HG02678 (cell line): Measurements from ENCODE around the gene BYSL.

Experiments used
- ATAC-seq: cut with Tn5 transposase; IDR thresholded peaks from one replicate; pipeline ENCODE4 v1.9.1; 2021; ENCODE audit warnings: mild to moderate bottlenecking, moderate library complexity; ENCODE audit not compliant: unreplicated experiment

The BYSL gene, protein sequence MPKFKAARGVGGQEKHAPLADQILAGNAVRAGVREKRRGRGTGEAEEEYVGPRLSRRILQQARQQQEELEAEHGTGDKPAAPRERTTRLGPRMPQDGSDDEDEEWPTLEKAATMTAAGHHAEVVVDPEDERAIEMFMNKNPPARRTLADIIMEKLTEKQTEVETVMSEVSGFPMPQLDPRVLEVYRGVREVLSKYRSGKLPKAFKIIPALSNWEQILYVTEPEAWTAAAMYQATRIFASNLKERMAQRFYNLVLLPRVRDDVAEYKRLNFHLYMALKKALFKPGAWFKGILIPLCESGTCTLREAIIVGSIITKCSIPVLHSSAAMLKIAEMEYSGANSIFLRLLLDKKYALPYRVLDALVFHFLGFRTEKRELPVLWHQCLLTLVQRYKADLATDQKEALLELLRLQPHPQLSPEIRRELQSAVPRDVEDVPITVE

DNA sequence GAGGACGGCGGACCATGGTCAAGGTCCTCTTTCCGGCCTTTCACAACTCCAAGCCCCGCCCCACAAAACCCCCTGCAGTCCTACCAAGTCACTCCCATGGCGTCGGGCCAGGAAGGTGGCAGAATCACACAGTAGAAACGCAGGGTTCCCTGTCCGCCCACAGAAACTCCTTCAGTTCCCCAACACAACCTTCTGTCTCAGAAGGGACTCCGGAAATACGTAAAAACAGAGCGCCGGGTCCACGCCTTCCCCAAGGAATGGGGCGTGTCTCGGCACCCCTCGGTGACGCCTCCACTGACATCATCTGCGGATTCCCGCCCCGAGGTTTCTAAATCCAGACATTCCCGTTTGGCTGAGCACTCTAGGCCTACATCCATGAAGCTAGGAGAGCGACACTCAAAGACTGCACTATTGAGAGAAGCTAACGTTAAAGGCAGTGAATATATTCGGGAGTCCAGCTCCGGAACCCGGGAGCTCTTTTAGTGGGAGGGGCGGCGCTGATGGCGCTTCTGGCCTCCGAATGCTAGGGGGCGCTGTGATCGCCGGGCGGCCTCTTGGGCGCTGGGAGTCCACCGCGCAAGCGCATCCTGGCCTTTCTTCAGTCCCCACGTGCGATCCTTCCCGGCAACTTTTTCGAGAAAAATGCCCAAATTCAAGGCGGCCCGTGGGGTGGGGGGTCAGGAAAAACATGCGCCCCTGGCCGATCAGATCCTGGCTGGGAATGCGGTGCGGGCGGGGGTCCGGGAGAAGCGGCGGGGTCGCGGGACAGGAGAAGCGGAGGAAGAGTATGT is at the start of gene BYSL, which contains the start of gene MED20:
TSS of gene BYSL (plus strand) at position 579 of the 791 bp plus-strand sequence. CDS start at position 643, 64 bp downstream.
TSS of gene MED20 (minus strand) at position 219 of the 791 bp plus-strand sequence. CDS start at position 98, 121 bp downstream.
- ATAC-seq: peak; percentile 95

DNA sequence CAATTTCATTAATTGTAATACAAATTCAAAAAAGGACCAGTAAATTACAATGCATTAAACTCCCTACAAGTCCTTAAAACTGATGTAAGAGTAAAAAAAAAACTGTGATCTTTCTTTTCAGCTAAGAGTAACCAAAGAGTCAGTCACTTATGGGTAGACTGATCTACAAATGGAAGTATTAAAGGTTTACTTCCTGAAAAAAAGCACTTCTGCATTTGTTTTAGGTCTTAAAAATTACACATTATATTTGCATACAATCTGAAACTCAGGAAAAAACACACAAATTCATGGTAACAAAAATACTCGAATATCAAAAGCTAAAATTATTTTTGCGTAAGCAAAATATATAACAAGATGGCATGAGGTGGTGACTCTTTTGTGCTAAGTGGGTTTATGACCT is 49.6 kb upstream of the BYSL start:
- ATAC-seq: no peak

DNA sequence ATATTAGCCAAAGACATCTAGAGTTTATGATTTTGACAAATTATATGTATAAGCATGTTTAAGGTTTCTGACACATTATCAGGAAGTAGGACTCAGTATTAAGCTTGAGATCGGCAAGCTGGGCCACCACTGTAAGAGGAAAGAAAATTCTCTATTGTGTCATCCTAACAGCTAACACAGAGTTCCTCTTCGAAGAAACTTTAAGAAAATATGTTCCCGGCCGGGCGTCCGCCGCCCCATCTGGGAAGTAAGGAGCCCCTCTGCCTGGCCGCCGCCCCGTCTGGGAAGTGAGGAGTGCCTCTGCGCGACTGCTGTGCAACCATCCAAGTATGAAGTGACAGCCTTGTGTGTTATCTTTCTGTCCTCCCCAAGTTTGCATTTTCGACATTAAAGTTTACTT is 49.2 kb upstream of the BYSL start:
- no peak for ATAC-seq

DNA sequence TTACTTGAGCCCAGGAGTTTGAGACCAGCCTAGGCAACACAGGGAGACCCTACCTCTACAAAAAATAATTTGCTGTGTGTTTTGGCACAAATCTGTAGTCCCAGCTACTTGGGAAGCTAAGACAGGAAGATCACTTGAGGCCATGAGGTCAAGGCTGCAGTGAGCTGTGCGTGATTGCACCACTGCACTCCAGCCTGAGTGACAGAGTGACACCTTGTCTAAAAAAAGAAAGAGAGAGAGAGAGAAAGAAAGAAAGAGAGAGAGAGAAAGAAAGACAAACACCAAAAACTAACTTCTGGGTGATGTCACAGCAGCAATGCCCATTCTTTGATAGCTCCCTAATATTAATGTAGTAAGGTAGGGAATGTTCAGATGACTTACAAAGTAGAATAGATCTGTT is 46.6 kb upstream of the BYSL start:
- ATAC-seq: no peak

DNA sequence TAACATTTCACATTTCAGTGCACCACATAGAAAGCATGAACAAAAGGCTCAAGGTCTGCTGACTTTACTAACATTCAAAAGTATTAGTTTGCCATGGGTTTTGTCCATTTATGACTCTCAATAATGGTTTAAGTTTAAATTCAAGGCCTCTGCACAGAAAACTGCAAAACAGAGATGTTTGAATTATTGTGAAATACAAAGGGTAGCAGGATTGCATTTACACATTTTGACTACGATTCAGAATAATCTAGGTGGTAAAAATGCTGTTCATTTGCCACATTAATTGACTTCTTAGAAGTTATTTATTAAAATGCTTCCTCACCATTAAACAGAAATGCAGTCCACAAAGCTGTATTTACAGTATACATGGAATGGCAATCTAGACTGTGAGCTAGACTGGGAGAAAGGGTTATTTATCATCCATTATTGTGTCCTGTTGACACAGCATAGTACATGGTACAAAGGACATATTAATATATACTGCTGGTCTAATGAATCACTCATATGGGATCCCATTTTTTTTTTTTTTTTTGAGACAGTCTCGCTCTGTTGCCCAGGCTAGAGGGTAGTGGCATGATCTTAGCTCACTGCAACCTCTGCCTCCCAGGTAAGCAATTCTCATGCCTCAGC is 44.1 kb upstream of the BYSL start:
- ATAC-seq: no peak

DNA sequence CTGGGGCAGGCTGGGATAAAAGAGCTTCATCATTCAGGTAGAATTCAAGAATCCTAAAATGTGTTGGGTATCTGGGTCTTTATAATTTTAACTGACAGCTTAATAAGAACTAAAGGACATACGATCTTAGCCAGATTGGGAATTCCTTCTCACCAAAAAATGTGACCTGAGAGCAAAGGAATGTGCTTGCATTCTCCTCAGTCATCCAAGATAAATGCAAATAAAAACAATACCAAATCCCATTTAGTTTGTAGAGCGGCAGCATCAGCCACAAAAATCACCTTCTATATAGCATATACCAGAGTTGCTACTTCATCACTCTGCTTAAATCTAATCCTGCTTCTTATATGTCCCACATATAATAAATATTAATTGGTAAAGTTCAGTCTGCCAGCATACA is 43.1 kb upstream of the BYSL start:
- no peak for ATAC-seq

DNA sequence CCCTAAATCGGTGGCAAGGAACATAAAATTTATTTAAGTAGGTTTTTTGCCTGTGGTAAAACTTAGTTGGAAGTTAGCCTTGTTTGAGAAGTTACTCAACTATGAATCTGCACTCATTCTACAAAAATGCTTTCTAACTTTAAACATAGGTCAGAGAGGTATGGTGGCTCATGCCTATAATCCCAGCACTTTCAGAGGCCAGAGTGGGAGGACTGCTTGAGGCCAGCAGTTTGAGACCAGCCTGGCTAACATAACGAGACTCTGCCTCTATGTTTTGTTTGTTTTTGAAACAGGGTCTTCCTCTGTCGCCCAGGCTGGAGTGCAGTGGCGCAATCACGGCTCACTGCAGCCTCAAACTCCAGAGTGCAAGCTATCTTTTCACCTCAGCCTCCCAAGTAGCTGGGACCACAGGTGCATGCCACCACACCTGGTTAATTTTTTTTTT is 42.3 kb upstream of the BYSL start:
- ATAC-seq: no peak

DNA sequence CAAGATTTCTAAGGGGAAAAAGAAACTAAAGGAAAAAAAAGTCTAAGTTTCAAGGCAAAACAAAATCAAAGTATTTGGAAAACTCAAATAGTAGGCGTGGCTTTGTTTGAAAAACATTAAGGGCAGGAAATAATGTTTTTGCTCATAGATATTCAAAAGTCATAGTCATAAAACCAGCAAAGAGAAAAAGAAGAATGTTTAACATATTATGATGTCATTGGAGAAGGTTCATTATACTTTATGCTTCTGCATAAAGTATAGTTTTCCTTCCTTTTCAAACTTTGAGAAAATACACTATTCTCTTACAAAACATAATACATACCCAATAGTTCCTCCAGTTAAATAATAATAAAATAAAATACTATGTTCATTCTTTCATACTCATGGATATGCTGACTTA is 39.8 kb upstream of the BYSL start:
- ATAC-seq: no peak

DNA sequence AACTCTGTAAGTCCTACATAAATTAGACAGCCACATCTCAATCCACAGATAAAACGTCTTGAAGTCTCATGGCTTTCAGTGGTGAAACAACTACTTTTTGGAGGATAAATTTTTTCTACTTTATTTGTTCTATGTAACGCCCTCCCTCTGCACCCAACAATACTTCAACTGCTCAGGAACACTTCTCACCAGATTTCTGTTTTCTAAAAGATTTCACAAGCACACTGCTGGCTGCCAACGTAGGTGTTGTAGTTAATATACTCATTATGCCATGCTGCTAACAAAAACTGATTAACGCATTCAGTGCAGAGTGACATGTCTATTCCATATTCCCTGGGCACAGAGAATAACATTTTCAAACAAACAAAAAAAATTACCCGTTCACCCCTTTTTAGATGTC is 36.3 kb upstream of the BYSL start:
- ATAC-seq: no peak

DNA sequence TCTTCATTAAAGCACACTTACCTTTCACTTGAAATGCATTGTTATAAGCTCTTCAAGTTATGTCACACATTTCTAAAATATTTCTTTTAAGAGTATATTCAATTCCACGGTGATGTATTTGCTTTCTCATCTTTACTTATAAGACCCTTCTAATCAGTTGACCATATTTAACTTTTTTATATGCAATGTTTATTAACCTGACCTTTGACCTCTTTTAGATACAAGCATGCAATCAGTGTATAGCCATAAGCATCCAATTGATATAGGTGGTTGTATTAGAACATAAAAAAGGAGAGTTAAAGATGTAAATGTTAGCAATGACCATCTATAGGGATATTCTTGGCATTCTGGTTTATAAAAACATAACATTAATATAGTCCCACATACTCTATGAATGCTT is 35.4 kb upstream of the BYSL start:
- no peak for ATAC-seq

DNA sequence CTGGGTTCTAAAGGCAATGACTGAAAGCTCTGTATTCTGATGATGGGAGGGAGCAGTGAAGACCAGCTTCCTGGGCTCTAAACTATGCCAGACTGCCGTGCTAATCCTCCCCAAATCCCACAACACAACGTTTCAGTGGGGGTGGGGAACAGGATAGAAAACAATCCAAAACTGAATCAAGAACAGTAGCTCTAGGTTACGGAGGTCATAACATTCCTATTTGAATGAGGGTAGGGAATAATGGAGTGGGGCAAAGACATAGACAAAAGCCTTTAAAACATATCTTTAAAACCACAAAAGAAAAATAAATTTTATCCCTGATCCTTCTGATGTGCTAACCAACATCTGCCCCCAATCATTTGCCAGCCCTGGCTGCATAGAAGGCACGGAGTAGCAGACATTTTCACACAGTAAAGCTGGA is 34.0 kb upstream of the BYSL start:
- no peak for ATAC-seq

DNA sequence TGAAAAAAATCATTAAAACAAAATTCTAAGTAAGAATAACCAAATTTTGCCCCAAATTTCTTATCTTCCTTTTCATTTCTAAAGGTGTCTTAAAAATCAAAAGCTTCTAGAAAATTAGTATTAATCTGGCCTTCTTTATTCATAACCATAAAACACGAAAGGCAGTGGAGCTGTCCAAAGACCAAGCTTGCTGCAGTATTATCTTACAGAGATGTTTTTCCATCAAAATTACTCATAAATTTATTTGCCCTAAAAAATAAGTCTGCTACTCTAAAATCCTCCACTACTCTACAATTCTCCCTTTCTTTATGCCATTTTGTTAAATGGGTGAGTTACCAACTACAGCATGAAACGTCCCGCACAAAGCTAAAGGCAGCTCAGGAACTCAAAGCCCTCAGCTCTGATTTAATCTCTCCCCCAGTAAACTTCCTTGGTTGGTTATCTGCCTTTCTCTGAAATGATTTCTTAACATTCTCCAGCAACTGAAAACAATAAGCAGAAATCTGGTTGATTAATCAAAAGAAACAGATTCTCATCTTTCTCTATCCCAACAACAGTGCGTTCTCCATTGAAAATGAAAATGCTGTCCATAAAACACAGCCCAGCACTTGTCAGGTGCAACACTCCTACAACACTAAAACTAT is 28.3 kb upstream of the BYSL start:
- no peak for ATAC-seq

DNA sequence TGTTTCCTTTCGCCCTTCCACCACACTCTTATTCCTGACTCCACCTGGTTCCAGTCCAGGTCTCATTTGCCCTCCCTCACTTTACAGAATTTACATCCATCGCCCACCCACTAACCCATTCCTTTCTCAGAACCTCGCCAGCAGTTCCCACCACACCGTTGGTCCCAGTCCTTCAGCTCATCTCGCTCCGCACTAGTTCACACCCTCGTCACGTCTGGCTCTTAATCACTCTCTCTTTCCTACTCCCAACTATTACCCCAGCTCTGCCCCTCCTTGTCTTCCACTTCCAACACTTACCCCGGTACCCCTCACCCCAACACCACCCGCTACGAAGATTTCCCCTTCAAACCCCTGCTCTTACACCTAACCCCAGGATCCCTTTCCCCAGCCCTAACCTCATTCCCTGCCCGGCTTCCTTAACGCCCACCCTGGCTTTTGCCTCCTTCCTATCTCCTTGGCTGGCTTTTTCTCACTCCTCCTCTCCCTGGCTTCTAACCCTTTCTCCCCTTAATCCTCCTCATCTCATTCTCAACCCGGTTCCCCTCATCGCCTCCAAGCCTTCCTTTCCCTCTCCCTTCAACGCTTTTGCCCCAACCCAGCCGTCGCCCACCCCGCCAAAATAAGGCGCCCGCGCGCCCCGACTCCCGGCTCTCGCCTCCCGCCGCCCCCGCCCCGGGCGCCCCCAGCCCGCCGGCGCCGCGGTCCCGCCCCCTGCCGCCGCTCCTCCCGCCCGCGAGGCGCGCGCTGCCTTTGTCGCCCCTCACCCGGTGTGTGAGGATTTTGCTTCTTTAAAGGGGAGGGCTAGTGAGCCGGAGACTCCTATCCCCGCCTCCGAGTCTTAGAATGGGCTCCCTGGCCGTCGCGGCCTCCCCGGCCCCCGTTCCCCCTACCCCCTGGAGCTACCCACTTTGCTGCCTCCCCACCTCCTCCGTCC is 26.7 kb upstream of the BYSL start:
- peak; percentile 25 for ATAC-seq

DNA sequence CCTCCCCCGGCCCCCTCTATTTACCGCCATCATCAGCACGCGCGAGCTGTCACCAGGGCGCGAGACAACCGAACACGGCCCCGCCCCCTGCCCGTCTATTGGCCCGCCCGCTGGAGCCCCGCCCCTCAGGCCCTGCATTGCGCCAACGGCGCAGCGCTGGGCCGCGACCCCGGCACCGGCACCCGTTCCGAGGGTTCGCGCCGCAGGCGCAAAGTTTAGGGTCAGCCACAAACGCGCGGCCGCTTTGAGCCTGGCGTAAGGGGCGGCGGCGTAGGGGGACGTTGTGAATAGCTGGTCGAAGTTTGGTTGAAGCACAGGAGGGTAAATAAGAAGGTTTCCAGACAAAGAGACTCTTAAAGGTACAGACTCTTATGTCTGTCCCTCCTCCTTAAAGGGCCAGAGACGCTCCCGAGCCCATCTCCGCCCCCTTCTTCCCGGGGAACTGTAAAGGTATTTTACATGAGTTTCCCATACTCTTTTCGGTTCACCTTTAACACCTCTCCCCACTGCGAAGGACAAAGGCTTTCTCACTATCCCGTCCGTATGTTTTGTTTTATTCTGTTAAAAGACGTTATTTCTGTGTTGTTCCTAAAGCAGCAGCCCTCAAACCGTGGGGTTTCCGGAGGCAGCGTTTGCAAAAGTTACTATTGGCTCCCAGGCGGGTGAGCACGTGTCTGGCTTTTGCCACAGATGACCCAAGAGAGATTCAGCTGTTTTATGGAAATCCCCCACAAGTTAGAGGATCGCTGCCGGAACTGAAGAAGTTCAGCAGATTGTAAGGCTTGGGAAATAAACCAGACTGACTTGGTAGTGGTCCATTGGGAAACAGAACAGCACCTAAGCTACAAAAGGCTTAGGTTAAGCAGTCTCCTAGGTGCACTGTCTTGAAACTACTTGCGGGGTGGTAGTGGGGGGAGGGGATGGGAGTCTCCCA is 25.7 kb upstream of the BYSL start, which contains the start of gene USP49:
TSS of gene USP49 (minus strand) at position 76 of the 934 bp plus-strand sequence. CDS start 88,392 bp downstream, outside the sequence.
- ATAC-seq: peak; percentile 89

DNA sequence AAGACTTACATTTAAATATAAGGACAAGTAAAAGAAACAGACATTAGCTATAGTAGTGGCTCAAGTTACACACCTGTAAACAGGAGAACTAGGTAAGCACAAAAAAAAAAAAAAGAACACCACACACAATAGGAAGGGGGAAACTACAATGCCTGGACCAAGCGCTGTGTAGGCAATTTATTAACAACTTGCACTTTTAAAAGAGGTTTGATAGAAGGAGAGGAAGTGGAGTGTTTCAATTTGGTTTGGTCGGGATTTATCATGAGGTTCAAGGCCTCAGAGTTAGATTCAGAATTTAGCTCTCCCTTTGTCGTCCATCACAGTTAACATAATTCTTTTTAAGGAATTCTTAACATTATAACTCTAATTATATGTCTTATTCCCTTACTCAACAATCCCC is 25.0 kb upstream of the BYSL start:
- no peak for ATAC-seq

DNA sequence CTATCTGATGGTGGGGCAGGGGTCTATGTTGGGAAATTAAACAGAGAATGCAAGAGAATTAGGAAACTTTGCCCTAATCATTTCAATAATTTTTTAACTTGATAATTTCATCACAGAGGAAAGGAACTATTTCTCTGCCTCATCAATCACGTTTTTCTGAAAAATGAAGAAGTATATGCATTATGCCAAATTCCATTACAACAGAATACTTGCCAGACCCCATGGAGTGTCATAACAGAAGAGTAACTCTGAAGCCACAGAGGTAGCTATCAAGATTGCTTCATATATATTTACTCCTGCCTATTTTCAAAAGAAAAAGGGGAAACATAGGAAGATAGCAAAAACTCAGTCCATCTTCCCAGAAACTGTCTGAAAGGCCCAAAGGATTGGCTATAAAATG is 20.4 kb upstream of the BYSL start:
- no peak for ATAC-seq

DNA sequence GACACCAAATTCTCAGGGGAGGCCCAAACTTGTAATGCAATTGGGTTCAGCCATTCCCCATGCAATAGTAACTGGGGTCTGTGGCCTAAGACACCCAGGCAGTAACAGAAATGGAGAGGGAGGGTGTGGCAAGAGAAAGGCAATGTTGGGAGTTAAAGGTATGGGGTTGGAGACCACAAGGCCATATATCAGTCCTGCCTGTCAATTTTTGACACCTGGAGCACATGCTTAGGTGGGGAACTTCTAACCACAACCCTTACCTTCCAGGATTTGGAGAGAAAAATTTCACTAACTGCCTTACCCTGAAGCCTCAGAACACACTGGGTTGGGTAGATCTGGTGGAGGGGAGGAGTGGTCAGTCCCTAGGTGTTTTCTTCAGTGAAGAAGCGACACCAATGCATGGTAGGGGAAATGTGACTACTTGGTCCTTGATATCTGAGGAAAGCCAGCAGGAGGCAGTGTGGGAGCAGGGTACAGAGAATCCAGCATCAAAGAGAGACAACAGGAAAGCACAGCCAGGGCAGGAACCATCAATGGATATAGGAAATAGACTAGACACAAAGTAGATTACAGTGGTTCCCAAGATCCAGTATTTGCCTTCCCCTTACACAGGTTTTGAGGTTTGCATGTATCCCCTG is 19.3 kb upstream of the BYSL start:
- no peak for ATAC-seq

DNA sequence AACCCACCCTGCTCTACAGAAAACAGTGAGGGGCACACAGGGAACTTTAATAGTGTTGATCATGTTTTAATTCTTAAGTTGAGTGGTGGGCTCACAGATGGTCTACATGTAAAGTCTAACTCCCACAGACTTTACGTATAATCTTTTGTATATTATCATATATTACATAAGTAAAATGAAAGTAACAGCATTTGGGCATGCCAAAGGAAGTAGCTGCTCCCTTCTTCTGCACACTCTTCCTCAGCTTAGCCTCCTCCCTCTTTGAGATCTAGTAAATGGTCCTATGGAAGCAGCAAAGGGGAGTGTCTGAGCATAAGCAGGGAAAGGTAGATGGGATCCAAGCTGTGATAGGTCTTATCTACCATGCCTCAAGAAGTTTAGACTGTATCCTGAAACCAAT is 11.6 kb upstream of the BYSL start:
- no peak for ATAC-seq
